GM21423 (cell line): ENCODE measurements around the gene KIAA2012.
"Not testable (repeated sequence)": the region's sequence is repeated elsewhere in the genome, so short reads cannot be mapped to it uniquely, and the experiment has no call there.

Source experiments
- ATAC-seq: cut with Tn5 transposase; IDR thresholded peaks from one replicate; pipeline ENCODE4 v1.9.1; 2021; ENCODE audit warnings: mild to moderate bottlenecking, moderate library complexity; ENCODE audit not compliant: unreplicated experiment

The KIAA2012 gene

DNA sequence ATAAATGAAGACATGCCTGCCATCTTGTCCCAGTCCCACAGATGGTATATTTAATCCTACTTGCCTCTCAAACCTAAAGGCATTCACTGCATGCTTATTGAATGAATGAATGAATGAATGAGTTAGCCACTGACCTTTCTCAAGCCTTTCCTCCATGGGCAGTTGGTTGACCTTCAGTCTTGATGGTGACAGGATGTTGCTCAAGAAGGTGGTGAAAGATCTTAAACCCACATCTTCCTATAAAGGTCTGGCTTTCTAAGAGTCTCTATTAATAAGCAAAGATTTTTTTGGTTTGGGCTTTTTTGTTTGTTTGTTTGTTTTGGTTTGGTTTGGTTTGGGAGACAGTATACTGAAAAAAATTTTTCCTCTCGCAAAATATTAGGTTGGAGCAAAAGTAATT lies 41.7 kb downstream of the KIAA2012 start:
- ATAC-seq: no peak

DNA sequence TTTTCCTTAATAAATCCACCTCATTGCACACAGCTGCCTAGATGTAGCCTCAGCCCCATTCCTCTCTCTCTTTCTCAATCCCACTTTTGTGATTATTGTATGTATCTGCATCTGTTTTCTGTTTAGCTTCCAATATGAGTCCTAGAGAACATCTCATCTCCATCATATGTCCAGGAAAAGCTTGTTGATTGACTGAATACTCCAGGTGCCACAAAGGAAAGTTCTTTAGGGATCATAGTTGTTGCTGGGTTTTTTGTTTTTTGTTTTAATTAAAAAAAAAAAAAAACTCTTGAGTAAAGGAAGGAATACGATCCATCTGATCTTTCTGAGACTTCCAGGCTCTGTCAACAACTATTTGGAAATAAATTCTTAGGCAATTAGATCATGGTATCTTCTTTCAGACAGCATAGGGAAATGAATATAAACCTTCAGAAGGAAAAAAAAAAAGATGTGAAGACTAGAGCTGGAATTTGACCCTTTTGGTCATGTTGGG lies 42.5 kb downstream of the KIAA2012 start:
- no peak for ATAC-seq

GRCh38 chr2:202116691-202117090 lies 43.6 kb downstream of the KIAA2012 start:
- no peak for ATAC-seq

- ATAC-seq: no peak
These were observed 45.1 kb downstream of the KIAA2012 start for GRCh38 chr2:202118168-202118567.

DNA sequence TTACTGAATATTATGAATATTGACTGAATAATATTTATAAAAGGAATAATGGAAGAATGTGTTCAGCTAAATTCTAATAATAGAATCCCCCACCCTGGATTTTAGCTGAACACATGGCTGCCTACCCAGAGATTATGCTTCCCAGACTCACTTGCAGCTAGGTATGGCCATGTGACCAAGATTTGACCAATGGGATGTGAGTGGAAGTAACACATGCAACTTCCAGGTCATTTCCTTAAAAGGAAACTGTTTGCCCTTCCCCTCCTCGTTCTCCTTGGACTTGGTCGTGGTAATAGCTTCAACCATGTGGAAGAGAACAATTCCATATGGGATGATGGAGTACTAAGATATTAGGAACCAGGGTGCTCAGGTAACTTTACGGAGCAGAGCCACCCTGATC lies 47.8 kb downstream of the KIAA2012 start:
- ATAC-seq: no peak

GRCh38 chr2:202121532-202122162 lies 48.6 kb downstream of the KIAA2012 start:
- no peak for ATAC-seq

- ATAC-seq: no peak
These were observed 49.1 kb downstream of the KIAA2012 start for GRCh38 chr2:202122163-202122540.

DNA sequence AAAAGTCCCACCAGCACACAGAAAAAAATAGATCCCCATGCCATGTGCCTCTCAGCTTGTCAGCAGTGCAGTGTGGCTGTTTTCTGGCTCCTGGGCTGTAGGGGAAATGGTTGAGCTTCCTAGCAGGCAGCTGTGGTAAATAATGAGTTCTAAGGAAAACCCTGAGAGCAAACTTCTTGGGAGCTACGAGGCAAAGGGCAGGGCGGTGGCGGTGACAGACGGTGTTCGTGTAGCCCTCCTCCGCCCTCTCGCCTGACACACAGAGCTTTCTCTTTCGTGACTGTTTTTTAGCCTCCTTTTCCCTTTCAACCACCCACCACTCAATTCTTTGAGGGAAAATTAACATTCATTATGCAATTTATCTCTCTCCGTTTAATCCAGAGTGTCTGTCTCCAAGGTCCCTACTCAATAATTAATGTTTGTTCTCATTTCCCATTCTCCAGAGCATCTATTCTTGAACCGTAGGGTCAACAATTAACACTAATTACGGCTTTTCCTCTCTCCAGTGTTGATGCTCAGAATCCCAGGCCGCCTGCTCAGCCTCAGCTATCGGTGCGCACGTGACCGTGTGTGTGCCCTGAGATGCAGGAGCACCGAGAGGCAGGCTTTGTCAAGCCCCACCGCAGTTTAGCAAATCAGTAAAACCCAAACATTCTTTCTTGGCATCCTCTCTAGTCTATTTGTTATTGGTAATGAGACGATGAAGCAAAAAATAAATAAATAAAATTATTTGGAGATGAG lies 50.1 kb downstream of the KIAA2012 start:
- no peak for ATAC-seq

DNA sequence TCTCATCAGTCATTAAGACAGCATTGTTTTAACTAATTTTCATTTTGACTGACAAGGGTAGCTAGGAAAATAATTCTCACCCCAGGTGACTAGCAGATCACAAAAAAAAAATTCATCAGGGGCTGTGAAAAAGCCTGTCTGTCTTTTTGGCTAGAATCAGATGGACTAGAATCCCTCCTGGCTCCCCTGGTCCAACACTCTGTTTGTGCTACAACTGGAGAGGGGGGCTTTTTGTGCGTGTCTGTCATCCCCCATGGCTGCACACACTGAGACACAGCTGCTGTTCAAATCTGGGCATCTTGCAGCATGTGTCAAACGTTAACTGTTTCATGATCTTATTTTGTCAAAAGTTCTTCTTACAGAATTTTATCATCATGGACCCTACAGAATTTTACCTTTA lies 51.2 kb downstream of the KIAA2012 start:
- no peak for ATAC-seq

- no peak for ATAC-seq
These were observed 54.8 kb downstream of the KIAA2012 start for GRCh38 chr2:202127687-202128331.

- ATAC-seq: no peak
These were observed 56.8 kb downstream of the KIAA2012 start for GRCh38 chr2:202129841-202130240.

- no peak for ATAC-seq
These were observed 60.3 kb downstream of the KIAA2012 start for GRCh38 chr2:202133200-202133908.

GRCh38 chr2:202133909-202134265 lies 60.8 kb downstream of the KIAA2012 start:
- ATAC-seq: no peak

DNA sequence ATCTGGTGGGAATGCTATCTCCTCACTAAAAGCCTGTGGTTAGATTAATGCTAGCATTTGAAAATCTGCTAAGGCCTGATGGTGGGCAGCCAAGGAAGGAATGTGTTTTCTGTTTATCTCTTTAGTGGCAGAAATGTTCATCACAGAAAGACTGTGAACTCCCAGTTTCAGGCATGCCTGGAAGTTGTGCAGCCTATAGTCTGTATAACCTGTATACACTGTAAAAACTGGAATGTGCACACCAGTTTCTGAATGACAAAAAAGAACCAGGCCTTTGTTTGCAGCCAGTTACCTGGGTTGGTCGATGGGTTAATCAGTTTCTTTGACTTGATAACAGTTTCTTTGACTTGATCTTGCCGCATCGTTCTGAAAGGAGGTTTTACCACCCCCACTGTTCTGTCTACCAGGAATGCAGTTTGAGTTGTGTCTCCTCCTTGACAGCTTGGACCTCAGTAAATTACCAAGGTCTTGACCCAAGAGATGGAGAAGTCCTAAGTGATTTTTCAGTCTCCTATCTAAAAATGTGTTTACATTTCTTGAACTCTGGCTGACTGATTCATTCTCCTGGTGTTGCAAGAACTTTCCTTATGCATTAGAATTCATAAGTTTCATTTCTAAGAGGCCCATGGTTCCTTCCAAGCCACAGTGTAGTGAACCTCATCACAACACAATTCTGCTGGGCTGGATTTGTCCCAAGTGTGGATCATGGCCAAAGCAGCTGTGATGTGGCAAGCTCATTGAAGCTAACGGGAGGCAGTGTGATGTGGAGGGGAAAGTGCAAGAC lies 62.2 kb downstream of the KIAA2012 start:
- no peak for ATAC-seq

DNA sequence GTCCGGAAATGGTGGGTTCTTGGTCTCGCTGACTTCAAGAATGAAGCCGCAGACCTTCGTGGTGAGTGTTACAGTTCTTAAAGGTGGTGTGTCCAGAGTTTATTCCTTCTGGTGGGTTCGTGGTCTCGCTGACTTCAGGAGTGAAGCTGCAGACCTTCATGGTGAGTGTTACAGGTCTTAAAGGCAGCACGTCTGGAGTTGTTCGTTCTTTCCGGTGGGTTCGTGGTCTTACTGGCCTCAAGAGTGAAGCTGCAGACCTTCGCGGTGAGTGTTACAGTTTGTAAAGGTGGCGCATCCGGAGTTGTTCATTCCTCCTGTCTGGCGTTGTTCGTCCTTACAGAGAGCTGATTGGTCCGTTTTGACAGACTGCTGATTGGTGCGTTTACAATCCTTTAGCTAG lies 63.0 kb downstream of the KIAA2012 start:
- ATAC-seq: not testable (repeated sequence)

- ATAC-seq: no peak
These were observed 63.5 kb downstream of the KIAA2012 start for GRCh38 chr2:202136526-202136925.

DNA sequence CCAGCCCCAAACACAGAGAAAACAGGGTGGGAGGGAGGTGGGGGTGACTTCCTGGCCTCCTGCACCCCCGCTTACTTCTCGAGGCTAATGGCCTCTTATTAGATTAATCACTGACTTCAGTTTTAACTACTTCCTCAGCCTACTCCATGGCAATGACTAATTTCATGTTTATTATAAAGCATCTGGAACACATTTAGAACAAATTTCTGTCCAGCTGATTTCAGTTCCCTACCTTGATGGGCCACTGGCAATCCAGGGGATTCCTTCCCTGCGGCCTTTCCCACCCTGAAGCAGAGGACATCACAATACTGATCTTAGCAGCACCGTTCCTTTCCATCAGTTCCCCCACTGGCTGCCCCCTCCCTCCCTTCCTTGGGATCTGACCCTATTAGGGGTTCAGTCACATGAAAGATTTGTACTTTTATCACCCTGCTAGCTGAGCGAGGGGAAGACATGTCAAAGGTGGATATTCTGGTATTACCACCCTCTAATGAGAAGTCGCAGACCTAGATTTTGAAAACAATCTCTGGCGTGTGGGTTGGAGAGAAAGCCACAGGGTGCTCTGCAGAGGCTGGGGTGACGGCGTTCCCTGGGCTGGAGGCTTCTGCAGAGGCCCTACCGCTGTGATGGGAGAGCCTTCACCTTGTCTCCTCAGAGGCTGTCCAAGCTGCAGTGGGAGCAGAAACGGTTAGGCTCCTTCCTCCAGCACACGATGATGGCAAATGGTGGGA lies 67.6 kb downstream of the KIAA2012 start:
- no peak for ATAC-seq

GRCh38 chr2:202141329-202141947 lies 68.4 kb downstream of the KIAA2012 start:
- ATAC-seq: no peak

DNA sequence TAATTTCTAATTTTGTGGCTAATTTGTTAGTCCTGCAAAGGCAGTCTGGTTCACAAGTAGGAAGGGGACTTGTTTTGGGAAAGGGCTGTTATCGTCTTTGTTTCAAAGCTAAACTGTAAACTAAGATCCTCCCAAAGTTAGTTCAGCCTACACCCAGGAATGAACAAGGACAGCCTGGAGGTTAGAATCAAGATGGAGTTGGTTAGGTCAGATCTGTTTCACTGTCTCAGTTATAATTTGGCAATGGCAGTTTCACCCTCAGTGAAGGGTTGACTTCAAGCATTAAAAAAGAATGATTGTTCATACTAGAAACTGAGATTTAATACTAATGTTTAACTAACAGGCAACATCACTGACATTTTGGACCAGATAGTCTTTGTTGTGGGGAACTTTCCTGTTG lies 69.5 kb downstream of the KIAA2012 start:
- ATAC-seq: no peak

DNA sequence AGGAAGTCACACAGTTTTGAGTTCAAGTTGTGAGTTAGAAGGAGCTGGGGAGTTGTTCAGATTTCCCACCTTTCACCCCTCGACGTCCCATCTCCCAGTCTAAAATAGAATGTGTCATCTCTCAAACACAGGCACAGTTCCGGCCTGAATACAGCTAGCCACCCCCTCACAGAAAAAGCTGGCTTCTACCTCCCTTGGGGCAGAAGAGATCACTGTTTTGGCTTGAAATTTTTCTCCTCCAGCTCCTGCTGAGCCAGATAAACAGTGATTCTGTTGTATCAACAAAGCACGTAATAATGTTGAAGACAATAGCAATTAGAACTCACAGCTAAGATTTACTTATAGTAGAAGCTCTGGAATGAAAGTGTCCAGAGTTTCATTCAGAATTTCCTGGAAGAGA lies 74.7 kb downstream of the KIAA2012 start:
- no peak for ATAC-seq
